CD4-positive, alpha-beta T cell treated with Interferon gamma for 1 hour (primary cell): ENCODE data around the gene CTXN1.

Experiments
- DNase-seq: peaks from one replicate; pipeline ENCODE4 v3.0.0-alpha.2; 2020

CTXN1 gene

GRCh38 chr19:7912697-7913564 is 13.0 kb downstream of the CTXN1 start:
- no peak for DNase-seq

- no peak for DNase-seq
These were observed 13.7 kb downstream of the CTXN1 start for GRCh38 chr19:7912144-7912696.

- no peak for DNase-seq
These were observed 14.3 kb downstream of the CTXN1 start for GRCh38 chr19:7911508-7912143.

GRCh38 chr19:7910321-7911161 is 15.4 kb downstream of the CTXN1 start:
- no peak for DNase-seq

GRCh38 chr19:7909471-7910067 is 16.4 kb downstream of the CTXN1 start:
- no peak for DNase-seq

- DNase-seq, result no peak
These were observed 17.0 kb downstream of the CTXN1 start for GRCh38 chr19:7908742-7909461.

- no peak for DNase-seq
These were observed 17.7 kb downstream of the CTXN1 start for GRCh38 chr19:7908078-7908699.

GRCh38 chr19:7907544-7907943 is 18.4 kb downstream of the CTXN1 start:
- DNase-seq, result no peak

- DNase-seq, result no peak
These were observed 18.8 kb downstream of the CTXN1 start for GRCh38 chr19:7907122-7907521.

GRCh38 chr19:7905859-7906258 is 20.1 kb downstream of the CTXN1 start:
- DNase-seq, result no peak

- no peak for DNase-seq
These were observed 20.7 kb downstream of the CTXN1 start for GRCh38 chr19:7905268-7905667.

- peak; percentile 92 for DNase-seq
These were observed 21.6 kb downstream of the CTXN1 start for GRCh38 chr19:7904074-7905020.

- DNase-seq, result peak; percentile 99
These were observed 22.5 kb downstream of the CTXN1 start, which contains the start of gene MAP2K7 for GRCh38 chr19:7903244-7904073. TSS of gene MAP2K7 (plus strand) at chr19:7903877. CDS start at chr19:7903945, 68 bp downstream.

- no peak for DNase-seq
These were observed 23.1 kb downstream of the CTXN1 start for GRCh38 chr19:7902796-7903243.

- DNase-seq, result no peak
These were observed 24.6 kb downstream of the CTXN1 start for GRCh38 chr19:7901337-7901736.

GRCh38 chr19:7900931-7901330 is 25.0 kb downstream of the CTXN1 start:
- DNase-seq, result no peak

GRCh38 chr19:7900401-7900870 is 25.5 kb downstream of the CTXN1 start:
- no peak for DNase-seq

GRCh38 chr19:7899751-7900378 is 26.1 kb downstream of the CTXN1 start:
- DNase-seq, result no peak
